ENCODE measurements around the gene NCAM1. TPM values are rescaled to one million over a fixed set of nuclear protein-coding genes. Genes with fewer than 3 reads are reported as not detected.

NCAM1 gene
- total RNA-seq, 1 experiment from 2014 or later = 4.8 TPM

DNA sequence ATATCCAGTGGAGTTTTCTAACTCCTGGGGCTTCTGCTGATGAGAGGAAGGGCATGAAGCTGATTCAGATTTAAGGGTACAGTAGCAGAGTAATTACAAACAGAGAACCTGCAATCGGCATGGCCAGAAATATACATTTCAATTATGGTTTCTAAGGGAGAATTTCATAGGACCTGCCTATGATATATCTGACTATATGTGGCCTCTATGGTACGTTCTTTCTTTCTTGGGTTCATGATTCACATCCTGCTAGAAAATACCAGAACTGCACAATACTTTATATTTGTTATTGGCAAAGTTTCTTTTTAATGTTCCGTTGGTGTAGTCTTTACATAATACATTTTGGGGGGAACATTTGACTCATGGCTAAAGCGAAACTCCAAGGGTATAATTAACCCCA is 290.1 kb downstream of the NCAM1 start:
- no peak for DNase-seq (ENCODE audit: low spot score)

DNA sequence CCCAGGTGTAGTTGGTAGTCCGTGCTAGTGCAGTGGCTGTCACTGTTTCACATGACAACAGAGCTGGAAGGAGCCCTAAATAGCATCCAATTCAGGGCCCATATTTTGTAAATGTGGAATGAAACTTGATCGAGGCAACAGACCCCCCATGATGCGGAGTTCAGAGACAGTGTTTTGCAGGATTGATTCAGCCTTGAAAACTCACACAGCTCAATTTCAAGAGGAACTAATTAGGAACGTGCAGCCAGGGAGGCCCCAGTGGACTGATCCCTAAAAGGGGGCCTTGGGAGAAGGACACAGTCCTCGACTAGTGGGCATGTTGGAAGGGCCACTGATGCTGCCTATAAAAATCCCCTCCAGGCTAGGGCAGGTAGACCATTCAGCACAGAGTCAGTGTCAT is 292.2 kb downstream of the NCAM1 start:
- no peak for DNase-seq (ENCODE audit: low spot score)

GRCh38 chr11:113255096-113255495 is 293.9 kb downstream of the NCAM1 start:
- DNase-seq (ENCODE audit: low spot score) = no peak

- DNase-seq (ENCODE audit: low spot score) = no peak
These were observed 294.5 kb downstream of the NCAM1 start for GRCh38 chr11:113255741-113256140.

GRCh38 chr11:113256431-113257202 is 295.4 kb downstream of the NCAM1 start:
- DNase-seq (ENCODE audit: low spot score) = no peak

DNA sequence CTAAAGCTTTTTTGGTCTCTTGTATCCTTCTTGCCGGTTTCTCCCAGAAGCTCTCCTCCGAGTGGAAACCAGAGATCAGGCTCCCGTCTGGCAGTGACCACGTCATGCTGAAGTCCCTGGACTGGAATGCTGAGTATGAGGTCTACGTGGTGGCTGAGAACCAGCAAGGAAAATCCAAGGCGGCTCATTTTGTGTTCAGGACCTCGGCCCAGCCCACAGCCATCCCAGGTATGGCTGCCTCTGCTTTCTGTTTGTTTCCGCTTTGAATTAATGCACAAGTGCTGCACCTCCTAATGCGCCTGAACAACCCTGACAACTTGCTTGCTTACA is 298.8 kb downstream of the NCAM1 start:
- no peak for DNase-seq (ENCODE audit: low spot score)

GRCh38 chr11:113260541-113260940 is 299.3 kb downstream of the NCAM1 start:
- no peak for DNase-seq (ENCODE audit: low spot score)

- DNase-seq (ENCODE audit: low spot score) = peak; percentile 71
These were observed 300.7 kb downstream of the NCAM1 start for GRCh38 chr11:113261709-113262475.

GRCh38 chr11:113262594-113262993 is 301.4 kb downstream of the NCAM1 start:
- DNase-seq (ENCODE audit: low spot score) = no peak

DNA sequence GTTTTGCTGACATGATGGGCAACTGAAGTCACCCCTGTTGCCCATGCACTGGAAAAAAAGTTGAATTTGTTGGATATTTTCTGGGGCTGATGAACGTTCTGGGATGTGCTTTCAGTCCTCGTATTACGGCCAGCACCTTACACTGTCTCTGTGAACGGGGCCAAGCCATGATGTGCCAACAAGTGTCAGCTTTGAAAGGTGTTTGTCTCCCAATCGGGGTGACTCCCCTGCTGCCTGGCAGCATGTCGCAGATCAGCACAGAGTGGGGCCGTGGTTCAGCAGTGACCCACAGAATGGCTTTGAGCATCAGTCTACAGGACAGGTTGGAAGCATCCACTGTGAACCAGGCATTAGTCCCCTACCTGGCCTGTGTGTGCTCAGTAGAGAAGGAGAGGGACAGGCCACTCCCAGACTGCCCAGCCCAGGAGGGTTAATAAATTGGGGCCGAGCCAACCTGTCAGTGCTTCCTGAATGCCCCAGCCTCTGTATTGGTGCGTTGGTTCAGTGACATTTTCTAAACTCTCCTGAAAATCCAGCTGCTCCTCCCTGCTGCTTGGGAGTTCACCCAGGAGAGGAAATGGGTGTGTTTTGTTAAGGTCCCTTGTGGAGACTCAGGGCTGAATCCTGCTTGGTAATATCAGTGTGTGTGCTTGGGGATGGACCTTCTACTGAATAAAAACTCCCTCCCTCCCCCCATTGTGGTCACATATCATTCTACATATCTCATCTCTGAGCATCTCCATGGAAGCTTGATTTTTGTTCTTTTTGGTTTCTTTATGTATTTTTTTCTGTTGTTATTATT is 302.4 kb downstream of the NCAM1 start:
- no peak for DNase-seq (ENCODE audit: low spot score)

- DNase-seq (ENCODE audit: low spot score) = no peak
These were observed 304.1 kb downstream of the NCAM1 start for GRCh38 chr11:113265362-113265761.

DNA sequence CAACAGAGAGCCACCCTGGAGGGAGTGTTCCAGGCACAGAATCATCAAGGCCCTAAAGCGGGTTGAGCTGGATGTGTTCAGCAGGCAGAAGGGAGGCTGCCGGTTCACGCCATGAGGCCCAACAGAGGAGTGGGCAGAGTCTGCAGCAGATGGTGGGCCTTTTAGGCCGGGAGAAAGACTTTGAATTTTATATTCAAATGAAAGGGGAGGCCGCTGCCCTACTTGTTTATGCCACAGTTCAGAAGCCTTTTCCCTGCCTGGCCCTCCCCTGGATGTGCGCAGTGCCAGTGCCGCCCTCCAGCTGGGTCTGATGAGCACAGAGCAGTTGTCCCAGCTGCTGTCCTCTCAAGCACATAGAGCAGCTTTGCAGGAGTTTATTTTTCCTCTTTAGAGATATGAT is 306.3 kb downstream of the NCAM1 start:
- no peak for DNase-seq (ENCODE audit: low spot score)

DNA sequence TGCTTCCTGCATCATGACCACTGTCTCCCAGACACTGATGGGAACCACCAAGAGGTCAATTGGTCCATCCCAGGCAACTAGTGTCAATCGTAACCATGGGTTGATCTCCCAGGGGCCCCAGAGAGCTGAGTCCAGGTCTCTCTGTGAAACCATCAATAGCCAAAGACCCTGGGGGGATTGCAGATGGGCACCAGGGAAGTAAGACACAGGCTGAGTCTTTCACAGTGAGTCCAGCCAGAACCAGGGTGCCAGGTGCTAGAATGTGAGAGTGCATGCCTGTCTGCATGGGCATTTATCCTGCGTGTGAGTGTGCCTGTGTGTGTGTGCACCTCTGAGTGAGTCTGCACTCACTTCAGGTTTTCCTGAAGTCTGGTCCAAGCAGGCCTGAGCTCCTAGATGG is 307.9 kb downstream of the NCAM1 start:
- DNase-seq (ENCODE audit: low spot score) = no peak

GRCh38 chr11:113269636-113270035 is 308.4 kb downstream of the NCAM1 start:
- DNase-seq (ENCODE audit: low spot score) = no peak

DNA sequence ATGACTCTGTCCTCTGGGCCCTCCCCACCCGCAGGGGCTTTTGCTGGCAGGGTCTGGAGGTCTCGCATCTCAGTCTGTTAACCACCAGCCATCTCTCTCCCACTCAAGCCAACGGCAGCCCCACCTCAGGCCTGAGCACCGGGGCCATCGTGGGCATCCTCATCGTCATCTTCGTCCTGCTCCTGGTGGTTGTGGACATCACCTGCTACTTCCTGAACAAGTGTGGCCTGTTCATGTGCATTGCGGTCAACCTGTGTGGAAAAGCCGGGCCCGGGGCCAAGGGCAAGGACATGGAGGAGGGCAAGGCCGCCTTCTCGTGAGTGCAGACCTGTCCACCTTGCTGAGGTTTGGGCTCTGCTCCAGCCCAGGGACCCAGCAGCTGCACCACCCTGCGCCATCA is 308.9 kb downstream of the NCAM1 start:
- no peak for DNase-seq (ENCODE audit: low spot score)

GRCh38 chr11:113271551-113272245 is 310.5 kb downstream of the NCAM1 start:
- DNase-seq (ENCODE audit: low spot score) = no peak

DNA sequence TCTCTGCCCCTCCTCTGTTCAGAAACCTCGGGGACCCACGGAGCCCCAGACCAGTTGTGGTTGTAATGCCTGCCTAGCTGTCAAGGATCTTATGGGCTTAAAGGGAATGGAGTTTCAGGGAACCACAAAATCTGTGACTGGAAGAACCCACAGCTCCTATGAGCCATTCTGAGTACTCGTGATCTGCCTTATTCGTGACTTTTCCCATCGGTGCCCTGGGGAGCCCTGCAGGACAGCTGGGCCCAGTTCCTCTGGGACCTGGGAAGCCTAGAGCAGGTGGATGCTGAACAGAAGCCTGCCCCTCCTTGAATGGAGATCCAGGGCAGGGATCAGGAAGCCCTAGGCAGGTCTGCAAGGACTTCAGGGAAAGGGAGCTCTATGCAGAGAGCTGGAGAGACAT is 311.1 kb downstream of the NCAM1 start:
- no peak for DNase-seq (ENCODE audit: low spot score)

GRCh38 chr11:113272927-113273615 is 311.9 kb downstream of the NCAM1 start:
- no peak for DNase-seq (ENCODE audit: low spot score)

GRCh38 chr11:113273720-113274119 is 312.5 kb downstream of the NCAM1 start:
- DNase-seq (ENCODE audit: low spot score) = no peak

DNA sequence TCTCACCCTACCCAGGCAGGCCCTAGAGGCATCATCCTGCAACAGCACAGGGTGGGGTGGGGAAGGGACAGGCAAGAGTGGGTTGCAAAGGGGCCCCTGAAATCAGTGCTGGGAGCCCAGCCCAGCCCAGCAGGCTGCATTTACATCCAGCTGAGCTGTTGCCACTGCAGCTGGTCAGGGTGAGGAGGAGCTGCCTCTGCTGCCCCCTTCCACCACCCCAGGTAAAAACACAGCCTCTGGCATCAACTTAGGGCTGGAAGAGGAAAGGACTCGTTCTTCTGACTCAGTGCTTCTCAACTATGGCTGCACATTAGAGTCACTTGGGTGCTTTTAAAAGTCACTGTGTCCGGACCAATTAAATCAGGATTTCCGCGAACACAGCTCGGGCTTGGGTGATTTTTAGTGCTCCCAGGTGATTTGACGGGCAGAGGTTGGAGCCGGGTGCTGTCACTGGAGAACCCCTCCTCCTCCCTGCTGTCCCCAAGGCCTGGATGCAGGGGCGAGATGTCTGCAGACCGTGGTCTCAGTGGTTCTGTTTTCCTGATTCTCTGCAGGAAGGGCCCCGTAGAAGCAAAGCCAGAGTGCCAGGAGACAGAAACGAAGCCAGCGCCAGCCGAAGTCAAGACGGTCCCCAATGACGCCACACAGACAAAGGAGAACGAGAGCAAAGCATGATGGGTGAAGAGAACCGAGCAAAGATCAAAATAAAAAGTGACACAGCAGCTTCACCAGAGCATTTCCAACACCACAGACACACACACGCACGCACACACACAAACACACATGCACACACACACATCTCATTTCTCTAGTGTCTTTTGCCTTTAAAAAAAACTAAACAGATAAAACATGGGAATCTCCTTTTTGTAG is 313.7 kb downstream of the NCAM1 start:
- DNase-seq (ENCODE audit: low spot score) = peak; percentile 29

Data from H4 (cell line).